ENCODE measurements around the gene EMP2.

DNA sequence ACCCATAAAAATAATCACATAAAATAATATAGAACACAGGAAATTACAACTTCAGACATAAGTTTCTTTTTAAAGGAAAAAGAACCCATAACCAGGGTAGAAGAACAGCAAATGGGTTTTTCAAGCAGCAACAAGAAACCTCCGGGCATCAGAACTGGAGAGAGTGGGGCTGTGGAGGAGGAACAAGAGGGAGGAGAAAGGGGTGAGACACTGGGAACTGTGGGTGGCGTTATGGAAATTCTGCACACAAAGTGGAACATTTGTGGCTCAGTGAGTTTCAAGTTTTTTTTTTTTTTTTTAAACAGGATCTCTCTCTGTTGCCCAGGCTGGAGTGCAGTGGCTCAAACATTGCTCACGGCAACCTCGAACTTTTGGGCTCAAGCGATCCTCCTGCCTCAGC lies 22.6 kb downstream of the EMP2 start:
- TF ChIP-seq POLR2AphosphoS5 (IDR thresholded peaks at IDR 0.05) (no peak), CTCF (IDR thresholded peaks at IDR 0.05; ENCODE audit: poor library complexity, severe bottlenecking) (no peak), TAF1 (IDR thresholded peaks at IDR 0.05; ENCODE audit: low read depth) (no peak), EP300 (conservative IDR thresholded peaks at IDR 0.05; ENCODE audit: poor library complexity, severe bottlenecking) (no peak), EZH2 (IDR thresholded peaks at IDR 0.05; ENCODE audit: borderline replicate concordance, insufficient read depth, low read length, poor library complexity, severe bottlenecking) (no peak)

Data from neural cell (in vitro differentiated cells).